Right lobe of liver (tissue), 6 donors: ENCODE measurements around the gene DDX25. TPM values are rescaled to one million over a fixed set of nuclear protein-coding genes. Genes with fewer than 3 reads are reported as not detected.

Experiments used
- ATAC-seq, 4 donors: fragments of 200-7000 bp; cut with Tn5 transposase; one replicate each; pipeline ENCODE4 v1.9.1; 2020; ENCODE audit warnings: mild to moderate bottlenecking in 4 of 4, moderate library complexity in 4 of 4
- DNase-seq, 3 donors: peaks; one replicate each; pipeline ENCODE4 v3.0.0-alpha.2; 2020
- H3K27ac ChIP-seq, 3 donors: fragments of 200-600 bp; one replicate each; pipeline ENCODE4 v1.8.0; 2022
- H3K27me3 ChIP-seq, 2 donors: fragments of 200-600 bp; one replicate each; pipeline ENCODE4 v1.8.0; 2022
- H3K36me3 ChIP-seq, 4 donors: fragments of 200-600 bp; sonication (generic) in 1 of 4; one replicate each; pipeline versions ENCODE4 v1.5.1 to v1.8.0; 2017 to 2022; ENCODE audit warnings: control low read depth in 1 of 4
- H3K4me1 ChIP-seq, 4 donors: fragments of 200-600 bp; sonication (generic) in 1 of 4; one replicate each; pipeline versions ENCODE4 v1.5.1 to v1.8.0; 2017 to 2022; ENCODE audit warnings: control low read depth in 1 of 4
- H3K4me3 ChIP-seq, 3 donors: fragments of 200-600 bp; one replicate each; pipeline ENCODE4 v1.8.0; 2022
- H3K9me3 ChIP-seq, 4 donors: fragments of 200-600 bp; sonication (generic) in 1 of 4; one replicate each; pipeline versions ENCODE4 v1.5.1 to v1.8.0; 2017 to 2022; ENCODE audit warnings: control low read depth in 1 of 4
- CTCF ChIP-seq, 4 donors: fragments of 200-600 bp in 3 of 4; fragments of 450-650 bp in 1 of 4; IDR thresholded peaks; one replicate each; pipeline versions ENCODE4 v1.5.1 to v1.8.0; 2016 to 2022; ENCODE audit warnings: antibody characterized with exemption in 4 of 4, mild to moderate bottlenecking in 2 of 4
- POLR2A ChIP-seq: fragments of 450-650 bp; IDR thresholded peaks from one replicate; pipeline ENCODE4 v1.6.1; 2017; ENCODE audit warnings: antibody characterized with exemption, mild to moderate bottlenecking
- WGBS: methylation state at CpG from one replicate; pipeline ENCODE4 v1.1.6; 2018; ENCODE audit warnings: low coverage, low lambda C conversion rate; ENCODE audit not compliant: insufficient coverage; ENCODE audit errors: missing lambda C conversion rate; 5-methylcytosine and 5-hydroxymethylcytosine counted together
- intact Hi-C, 2 donors: fragments of 100-400 bp; cut with DNase I; formaldehyde crosslinking; loops; one replicate each; pipeline versions ENCODE4 v1.11.2 to v1.14.1; 2022
- total RNA-seq, 6 experiments: library from RNA; depleted of rRNA in 2 of 6; stranded (reverse); fragments of >200 nt in 2 of 6; fragmentation: NEBNext Ultra II Directional in 3 of 6; extraction: Animal tissue kit (Norgen Biotek cat#: 25700) in 3 of 6; gene quantifications; one replicate each; pipeline versions ENCODE4 v1.1.0 to v1.2.4, GENCODE V29; 2016 to 2023
- donor health status: DM: no; HTN: yes; CAD: no.
- donor health status: DM: no; HTN: no; CAD: no.
- donor health status: DM: no; HTN: no; CAD: no.
- donor health status: DM: no; HTN: yes; CAD: no.
- donor health status: DM: no; HTN: yes; CAD: no.

Gene DDX25
- total RNA-seq, 6 experiments from 2014 or later = 0.17 to 0.28 (median 0.21) TPM; not detected in 2

- H3K27ac ChIP-seq = no peak overlapping the region
- DNase-seq (no peak), ATAC-seq (no peak)
- intact Hi-C loops = no loop called here
- no peaks in the 10 kb centered on the region for H3K9me3 ChIP-seq
- TF ChIP-seq POLR2A = no peak
- TF ChIP-seq CTCF (IDR thresholded peaks at IDR 0.05) = no peak
- H3K36me3 ChIP-seq = no peaks in the 10 kb centered on the region
- no peaks in the 10 kb centered on the region for H3K27me3 ChIP-seq
- H3K4me3 ChIP-seq = no peak overlapping the region
- no peaks in the 10 kb centered on the region for H3K4me1 ChIP-seq
Observed at GRCh38 chr11:125872138-125872491, 32.2 kb upstream of the DDX25 start.

- Histone ChIP-seq H3K4me1 (no peaks in the 10 kb centered on the region), H3K36me3 (no peaks in the 10 kb centered on the region), H3K4me3 (no peak overlapping the region), H3K27me3 (no peaks in the 10 kb centered on the region), H3K9me3 (no peaks in the 10 kb centered on the region), H3K27ac (no peak overlapping the region)
- intact Hi-C loops = no loop called here
- DNase-seq (no peak), ATAC-seq (peak in 3 of 4 donors; percentile 14 to 52 (median 40))
- no peak for TF ChIP-seq POLR2A
- TF ChIP-seq CTCF (IDR thresholded peaks at IDR 0.05) = no peak
- 74% methylated on average over 9 of the region's 20 CpGs for WGBS
Observed at GRCh38 chr11:125873881-125874555, 30.3 kb upstream of the DDX25 start.

GRCh38 chr11:125874556-125875124 is 29.7 kb upstream of the DDX25 start:
- no peaks in the 10 kb centered on the region for H3K9me3 ChIP-seq
- H3K4me3 ChIP-seq = no peak overlapping the region
- no peak overlapping the region for H3K27ac ChIP-seq
- TF ChIP-seq CTCF (IDR thresholded peaks at IDR 0.05) (peak; percentile 67 to 81 (median 76)), POLR2A (no peak)
- no peaks in the 10 kb centered on the region for H3K36me3 ChIP-seq
- DNase-seq = peak in 1 of 3 donors; percentile 59
- H3K27me3 ChIP-seq = no peaks in the 10 kb centered on the region
- intact Hi-C loops = no loop called here
- 11% methylated on average over 8 of the region's 8 CpGs for WGBS
- no peaks in the 10 kb centered on the region for H3K4me1 ChIP-seq
- peak; percentile 94 to 98 (median 96) for ATAC-seq

- no peak for DNase-seq
- no peaks in the 10 kb centered on the region for H3K36me3 ChIP-seq
- WGBS = 38% methylated on average over 1 of the region's 1 CpG
Observed at GRCh38 chr11:125881291-125881690, 23.0 kb upstream of the DDX25 start.

More at GRCh38 chr11:125881291-125881690, 23.0 kb upstream of the DDX25 start:
- Histone ChIP-seq H3K4me1 (no peaks in the 10 kb centered on the region), H3K27me3 (no peaks in the 10 kb centered on the region), H3K9me3 (no peaks in the 10 kb centered on the region), H3K27ac (no peak overlapping the region), H3K4me3 (no peak overlapping the region)
- no peak for TF ChIP-seq POLR2A
- TF ChIP-seq CTCF (IDR thresholded peaks at IDR 0.05) = no peak
- intact Hi-C loops = no loop called here
- no peak for ATAC-seq
